SK-N-SH (cell line): ENCODE results near the gene CDC42SE2. TPM values are rescaled to one million over a fixed set of nuclear protein-coding genes. Genes with fewer than 3 reads are reported as not detected.

Experiments
- CTCF ChIA-PET: fragments of 300-600, 350-600 bp; formaldehyde crosslinking; extraction: SDS; loops from one replicate; lab custom pipeline; 2021; lab: Yijun Ruan, JAX
- POLR2A ChIA-PET: fragments of 350-600 bp; sonication (Branson Sonifier 250); formaldehyde crosslinking; extraction: SDS; loops from one replicate; lab custom pipeline; 2020; ENCODE audit warnings: antibody characterized with exemption, inconsistent platforms; lab: Yijun Ruan, JAX
- DNase-seq: peaks from one replicate; pipeline ENCODE4 v3.0.0; 2012
- H2AFZ ChIP-seq: fragments of 200-600 bp; sonication (generic); 2 replicates; pipeline ENCODE4 v1.8.1; 2016; ENCODE audit warnings: antibody characterized with exemption, mild to moderate bottlenecking, low read depth
- H3F3A ChIP-seq: fragments of 200-600 bp; sonication (generic); replicated peaks from 2 replicates; pipeline ENCODE3; 2016; ENCODE audit warnings: antibody characterized with exemption, mild to moderate bottlenecking; ENCODE audit not compliant: insufficient read depth
- H3K27ac ChIP-seq, 2 experiments: fragments of 200-500 bp in 1 of 2; fragments of 200-600 bp in 1 of 2; sonication (Bioruptor generic) in 1 of 2; sonication (generic), shearing (Covaris generic) in 1 of 2; 2 replicates each; pipeline versions ENCODE4 v1.5.1 to v1.6.1; 2014 to 2016; ENCODE audit warnings: low read depth in 2 of 2, inconsistent platforms in 1 of 2, low read length in 1 of 2, mild to moderate bottlenecking in 1 of 2, mixed read lengths in 1 of 2
- H3K27me3 ChIP-seq: fragments of 200-600 bp; sonication (generic), shearing (Covaris generic); 2 replicates; pipeline ENCODE4 v1.6.1; 2016; ENCODE audit warnings: mixed run types; ENCODE audit not compliant: insufficient read depth
- H3K36me3 ChIP-seq, 2 experiments: fragments of 200-500 bp in 1 of 2; fragments of 200-600 bp in 1 of 2; sonication (Bioruptor generic) in 1 of 2; sonication (generic) in 1 of 2; replicated peaks in 1 of 2; 2 replicates each; pipeline versions ENCODE3 to v1.5.1; 2014 to 2016; ENCODE audit warnings: low read length in 1 of 2, mild to moderate bottlenecking in 1 of 2; ENCODE audit not compliant: insufficient read depth in 2 of 2, control insufficient read depth in 1 of 2
- H3K4me1 ChIP-seq, 2 experiments: fragments of 200-500 bp in 1 of 2; fragments of 200-600 bp in 1 of 2; sonication (Bioruptor generic) in 1 of 2; sonication (generic), shearing (Covaris generic) in 1 of 2; 2 replicates each; pipeline versions ENCODE4 v1.5.1 to v1.6.1; 2014 to 2016; ENCODE audit warnings: low read depth in 1 of 2, low read length in 1 of 2, mixed run types in 1 of 2; ENCODE audit not compliant: insufficient read depth in 2 of 2, control insufficient read depth in 1 of 2
- H3K4me2 ChIP-seq: fragments of 200-600 bp; sonication (generic), shearing (Covaris generic); 2 replicates; pipeline ENCODE4 v1.6.1; 2017; ENCODE audit warnings: mixed run types
- H3K4me3 ChIP-seq, 2 experiments: fragments of 200-500 bp in 1 of 2; fragments of 200-600 bp in 1 of 2; sonication (Bioruptor generic) in 1 of 2; sonication (generic), shearing (Covaris generic) in 1 of 2; 2 replicates each; pipeline versions ENCODE4 v1.5.1 to v1.8.1; 2014 to 2016; ENCODE audit warnings: low read depth in 2 of 2, inconsistent platforms in 1 of 2, low read length in 1 of 2, mild to moderate bottlenecking in 1 of 2, mixed read lengths in 1 of 2, moderate library complexity in 1 of 2
- H3K79me2 ChIP-seq: fragments of 200-600 bp; sonication (generic); 2 replicates; pipeline ENCODE4 v1.8.1; 2017; ENCODE audit warnings: mild to moderate bottlenecking; ENCODE audit not compliant: insufficient read depth
- H3K9ac ChIP-seq: fragments of 200-600 bp; sonication (generic); 2 replicates; pipeline ENCODE4 v1.6.1; 2017; ENCODE audit warnings: mixed run types
- H3K9me2 ChIP-seq: fragments of 200-600 bp; sonication (generic); 2 replicates; pipeline ENCODE4 v1.6.1; 2017; ENCODE audit warnings: mixed run types
- H3K9me3 ChIP-seq: fragments of 200-600 bp; sonication (generic); 2 replicates; pipeline ENCODE4 v1.6.1; 2017; ENCODE audit warnings: mixed run types, mild to moderate bottlenecking, moderate library complexity
- H4K20me1 ChIP-seq: fragments of 200-600 bp; sonication (generic); 2 replicates; pipeline ENCODE4 v1.6.1; 2017; ENCODE audit warnings: mild to moderate bottlenecking, mixed run types; ENCODE audit not compliant: insufficient read depth
- CHD2 ChIP-seq: fragments of 150-350 bp; IDR thresholded peaks from 2 replicates; pipeline ENCODE4 v1.6.1; 2018; ENCODE audit warnings: low read length; ENCODE audit not compliant: partially characterized antibody
- ELF1 ChIP-seq: IDR thresholded peaks from 2 replicates; pipeline ENCODE4 v1.4.0; 2012
- EP300 ChIP-seq, 2 experiments: IDR thresholded peaks; 2 replicates each; pipeline versions ENCODE4 v1.4.0 to v1.6.1; 2012; ENCODE audit warnings: borderline replicate concordance in 1 of 2, low read depth in 1 of 2, low read length in 1 of 2
- GATA2 ChIP-seq: sonication (generic); formaldehyde crosslinking; IDR thresholded peaks from 2 replicates; pipeline ENCODE4 v1.5.0; 2020; ENCODE audit warnings: mild to moderate bottlenecking, missing genetic modification reagents
- MEF2A ChIP-seq: IDR thresholded peaks from 2 replicates; pipeline ENCODE4 v1.4.0; 2012; ENCODE audit warnings: low read depth, borderline replicate concordance
- RCOR1 ChIP-seq: fragments of 150-350 bp; IDR thresholded peaks from 2 replicates; pipeline ENCODE4 v1.6.1; 2017; ENCODE audit warnings: antibody characterized with exemption, low read length
- RXRA ChIP-seq: IDR thresholded peaks from 2 replicates; pipeline ENCODE4 v1.4.0; 2012; ENCODE audit warnings: low read depth, mild to moderate bottlenecking, borderline replicate concordance
- TCF12 ChIP-seq: IDR thresholded peaks from 2 replicates; pipeline ENCODE4 v1.4.0; 2012
- TEAD4 ChIP-seq: IDR thresholded peaks from 2 replicates; pipeline ENCODE4 v1.4.0; 2012; ENCODE audit warnings: mild to moderate bottlenecking, borderline replicate concordance; ENCODE audit not compliant: insufficient read depth
- USF2 ChIP-seq: fragments of 150-350 bp; IDR thresholded peaks from 2 replicates; pipeline ENCODE4 v1.6.1; 2017; ENCODE audit warnings: antibody characterized with exemption, low read length, low read depth, borderline replicate concordance
- WGBS: methylation state at CpG from one replicate; pipeline ENCODE4 v1.1.6; 2017; ENCODE audit warnings: low lambda C conversion rate; 5-methylcytosine and 5-hydroxymethylcytosine counted together
- polyA plus RNA-seq, 3 experiments: library from polyadenylated mRNA; depleted of rRNA; stranded (reverse); fragments of >200 nt; gene quantifications; 2 replicates each; pipeline ENCODE4 v1.2.3, GENCODE V29; 2012
- TF ChIP-seq, protein P1 (sequence below): IDR thresholded peaks from 2 replicates; pipeline ENCODE4 v1.4.0; 2012; ENCODE audit warnings: low read depth, borderline replicate concordance
- TF ChIP-seq, protein P2 (sequence below): IDR thresholded peaks from 2 replicates; pipeline ENCODE4 v1.4.0; 2012; ENCODE audit warnings: low read depth

Gene CDC42SE2
- polyA plus RNA-seq, 1 of the 3 experiments (the other 2 are of a cell fraction), result 8.6 TPM

GRCh38 chr5:131303537-131303936 lies 39.7 kb downstream of the CDC42SE2 start:
- Histone ChIP-seq H3K9me2 (no peaks in the 10 kb centered on the region), H3K27me3 (no peaks in the 10 kb centered on the region), H3K4me1 (peaks cover 6 to 11% of the 10 kb centered on the region in 2 experiments; a peak in 3 of 4 replicates), H4K20me1 (peaks cover 11% of the 10 kb centered on the region), H3K9me3 (peaks cover 6% of the 10 kb centered on the region; the same call in 1 of the 2 replicates), H3F3A (peaks cover 21% of the 10 kb centered on the region), H3K79me2 (peaks cover 92% of the 10 kb centered on the region), H3K27ac (peak overlapping the region in 1 of 2 experiments; percentile 60; a peak in 3 of 4 replicates), H3K4me2 (no peak overlapping the region), H2AFZ (no peak overlapping the region), H3K36me3 (no peaks in the 10 kb centered on the region), H3K4me3 (no peak overlapping the region), H3K9ac (no peak overlapping the region)
- POLR2A ChIA-PET, result no interaction called here
- WGBS, result 15% methylated on average over 1 of the region's 1 CpG
- TF ChIP-seq ELF1, result no peak
- TF ChIP-seq, protein P1, sequence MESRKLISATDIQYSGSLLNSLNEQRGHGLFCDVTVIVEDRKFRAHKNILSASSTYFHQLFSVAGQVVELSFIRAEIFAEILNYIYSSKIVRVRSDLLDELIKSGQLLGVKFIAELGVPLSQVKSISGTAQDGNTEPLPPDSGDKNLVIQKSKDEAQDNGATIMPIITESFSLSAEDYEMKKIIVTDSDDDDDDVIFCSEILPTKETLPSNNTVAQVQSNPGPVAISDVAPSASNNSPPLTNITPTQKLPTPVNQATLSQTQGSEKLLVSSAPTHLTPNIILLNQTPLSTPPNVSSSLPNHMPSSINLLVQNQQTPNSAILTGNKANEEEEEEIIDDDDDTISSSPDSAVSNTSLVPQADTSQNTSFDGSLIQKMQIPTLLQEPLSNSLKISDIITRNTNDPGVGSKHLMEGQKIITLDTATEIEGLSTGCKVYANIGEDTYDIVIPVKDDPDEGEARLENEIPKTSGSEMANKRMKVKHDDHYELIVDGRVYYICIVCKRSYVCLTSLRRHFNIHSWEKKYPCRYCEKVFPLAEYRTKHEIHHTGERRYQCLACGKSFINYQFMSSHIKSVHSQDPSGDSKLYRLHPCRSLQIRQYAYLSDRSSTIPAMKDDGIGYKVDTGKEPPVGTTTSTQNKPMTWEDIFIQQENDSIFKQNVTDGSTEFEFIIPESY, result no peak
- TF ChIP-seq TCF12, result no peak
- peak; percentile 24 for TF ChIP-seq CHD2
- TF ChIP-seq RXRA, result no peak
- DNase-seq, result no peak
- CTCF ChIA-PET, result interaction anchor here (1.3 kb wide), 1 partner anchor 38 kb away, joined by 6 read pairs; no protein-coding TSS in a partner anchor

GRCh38 chr5:131304414-131304813 lies 40.6 kb downstream of the CDC42SE2 start:
- Histone ChIP-seq H2AFZ (no peak overlapping the region), H3K9me3 (peaks cover 6% of the 10 kb centered on the region; the same call in 1 of the 2 replicates), H3K36me3 (no peaks in the 10 kb centered on the region), H3K9ac (no peak overlapping the region), H3K4me1 (peaks cover 6 to 11% of the 10 kb centered on the region in 2 experiments; a peak in 3 of 4 replicates), H3K4me3 (no peak overlapping the region), H4K20me1 (peaks cover 11% of the 10 kb centered on the region), H3K9me2 (no peaks in the 10 kb centered on the region), H3K27me3 (no peaks in the 10 kb centered on the region), H3F3A (peaks cover 21% of the 10 kb centered on the region), H3K4me2 (no peak overlapping the region), H3K79me2 (peaks cover 91% of the 10 kb centered on the region), H3K27ac (peak overlapping the region; percentile 60 to 67)
- peak; percentile 38 for DNase-seq
- WGBS, result 26% methylated on average over 2 of the region's 2 CpGs
- TF ChIP-seq USF2, result no peak
- 0 out of 2 replicates have a peak, but pooled peaks have one; percentile 30 for TF ChIP-seq TEAD4
- peak in 1 of 2 experiments; percentile 80; a peak in 2 of 4 replicates for TF ChIP-seq EP300 (IDR thresholded peaks at IDR 0.05; ENCODE audit: borderline replicate concordance in 1 of 2, low read depth in 1 of 2, low read length in 1 of 2)
- TF ChIP-seq, protein P2, sequence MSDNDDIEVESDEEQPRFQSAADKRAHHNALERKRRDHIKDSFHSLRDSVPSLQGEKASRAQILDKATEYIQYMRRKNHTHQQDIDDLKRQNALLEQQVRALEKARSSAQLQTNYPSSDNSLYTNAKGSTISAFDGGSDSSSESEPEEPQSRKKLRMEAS, result no peak
- peak; percentile 52 for TF ChIP-seq CHD2
- TF ChIP-seq GATA2, result 0 out of 2 replicates have a peak, but pooled peaks have one; percentile 11
- no peak for TF ChIP-seq MEF2A
- TF ChIP-seq RCOR1, result peak; percentile 51; the same call in 1 of the 2 replicates
- ChIA-PET POLR2A (no interaction called here), CTCF (interaction anchor here (0.7 kb wide), 1 partner anchor 88 kb away, joined by 3 read pairs; no protein-coding TSS in a partner anchor)
